HepG2 (cell line): ENCODE data around the gene PYGL. TPM values are rescaled to one million over a fixed set of nuclear protein-coding genes. Genes with fewer than 3 reads are reported as not detected.

Source experiments
- ADNP ChIP-seq: sonication (generic); formaldehyde crosslinking; IDR thresholded peaks from 2 replicates; pipeline ENCODE4 v1.4.0; 2020; ENCODE audit warnings: missing genetic modification reagents
- FLYWCH1 ChIP-seq: sonication (generic); formaldehyde crosslinking; IDR thresholded peaks from 2 replicates; pipeline ENCODE4 v1.8.1; 2023; ENCODE audit warnings: mild to moderate bottlenecking, missing genetic modification reagents
- PHF21A ChIP-seq: sonication (generic); formaldehyde crosslinking; IDR thresholded peaks from 2 replicates; pipeline ENCODE4 v1.5.0; 2020; ENCODE audit warnings: mild to moderate bottlenecking, missing genetic modification reagents
- SP2 ChIP-seq: sonication (generic); formaldehyde crosslinking; IDR thresholded peaks from 2 replicates; pipeline ENCODE4 v1.5.1; 2020; ENCODE audit warnings: mild to moderate bottlenecking, missing genetic modification reagents
- SYNCRIP ChIP-seq: fragments of 200-400 bp; formaldehyde crosslinking; IDR thresholded peaks from 2 replicates; pipeline ENCODE4 v1.6.1; 2018; ENCODE audit warnings: mild to moderate bottlenecking, low read depth, low read length; ENCODE audit not compliant: insufficient read depth
- ZBTB4 ChIP-seq: sonication (generic); formaldehyde crosslinking; IDR thresholded peaks from 2 replicates; pipeline ENCODE4 v1.4.0; 2020; ENCODE audit warnings: missing genetic modification reagents, mild to moderate bottlenecking, borderline replicate concordance
- ZC3H13 ChIP-seq: sonication (generic); formaldehyde crosslinking; IDR thresholded peaks from 2 replicates; pipeline ENCODE4 v1.8.1; 2023; ENCODE audit warnings: mild to moderate bottlenecking, missing genetic modification reagents, moderate library complexity
- ZNF142 ChIP-seq: sonication (generic); formaldehyde crosslinking; IDR thresholded peaks from 2 replicates; pipeline ENCODE4 v1.4.0; 2020; ENCODE audit warnings: missing genetic modification reagents
- ZNF431 ChIP-seq: sonication (generic); formaldehyde crosslinking; IDR thresholded peaks from 2 replicates; pipeline ENCODE4 v1.9.0; 2022; ENCODE audit warnings: missing genetic modification reagents, low read depth, mild to moderate bottlenecking, borderline replicate concordance
- ZNF597 ChIP-seq: sonication (generic); formaldehyde crosslinking; IDR thresholded peaks from 2 replicates; pipeline ENCODE4 v1.5.0; 2020; ENCODE audit warnings: missing genetic modification reagents
- ZNF619 ChIP-seq: sonication (generic); formaldehyde crosslinking; IDR thresholded peaks from 2 replicates; pipeline ENCODE4 v1.4.0; 2020; ENCODE audit warnings: mild to moderate bottlenecking, missing genetic modification reagents
- polyA plus RNA-seq, 8 experiments: library from polyadenylated mRNA; depleted of rRNA in 3 of 8; stranded (reverse) in 7 of 8; unstranded in 1 of 8; fragments of >200 nt; fragmentation: Illumina TruSeq in 4 of 8; extraction: Trizol in 4 of 8; gene quantifications; 2 replicates each; pipeline versions ENCODE4 v1.2.1 to v1.2.3, GENCODE V29; 2011 to 2016; ENCODE audit warnings: low read depth in 4 of 8, missing spikeins in 1 of 8, mixed read lengths in 1 of 8; ENCODE audit not compliant: insufficient read depth in 1 of 8
- total RNA-seq, 5 experiments: library from RNA; depleted of rRNA; stranded (reverse); fragments of >200 nt; fragmentation: Illumina TruSeq; extraction: Trizol; gene quantifications; 2 replicates each; pipeline ENCODE4 v1.2.3, GENCODE V29; 2016; ENCODE audit warnings: low read depth in 1 of 5
- TF ChIP-seq, protein P1 (sequence below): sonication (generic); formaldehyde crosslinking; IDR thresholded peaks from 2 replicates; pipeline ENCODE4 v1.5.1; 2020; ENCODE audit warnings: missing genetic modification reagents, mild to moderate bottlenecking, borderline replicate concordance
- TF ChIP-seq, protein P2 (sequence below): sonication (generic); formaldehyde crosslinking; IDR thresholded peaks from 2 replicates; pipeline ENCODE4 v1.9.0; 2022; ENCODE audit warnings: missing genetic modification reagents, mild to moderate bottlenecking, borderline replicate concordance
- TF ChIP-seq, protein P3 (sequence below): sonication (generic); formaldehyde crosslinking; IDR thresholded peaks from 2 replicates; pipeline ENCODE4 v1.4.0; 2020; ENCODE audit warnings: missing genetic modification reagents

The PYGL gene
- total and polyA plus RNA-seq, 2 of the 13 experiments (the other 11 are each of a cell fraction or from before 2014, with no cell fraction given), result 98.4 to 110 TPM

- TF ChIP-seq, protein P1, sequence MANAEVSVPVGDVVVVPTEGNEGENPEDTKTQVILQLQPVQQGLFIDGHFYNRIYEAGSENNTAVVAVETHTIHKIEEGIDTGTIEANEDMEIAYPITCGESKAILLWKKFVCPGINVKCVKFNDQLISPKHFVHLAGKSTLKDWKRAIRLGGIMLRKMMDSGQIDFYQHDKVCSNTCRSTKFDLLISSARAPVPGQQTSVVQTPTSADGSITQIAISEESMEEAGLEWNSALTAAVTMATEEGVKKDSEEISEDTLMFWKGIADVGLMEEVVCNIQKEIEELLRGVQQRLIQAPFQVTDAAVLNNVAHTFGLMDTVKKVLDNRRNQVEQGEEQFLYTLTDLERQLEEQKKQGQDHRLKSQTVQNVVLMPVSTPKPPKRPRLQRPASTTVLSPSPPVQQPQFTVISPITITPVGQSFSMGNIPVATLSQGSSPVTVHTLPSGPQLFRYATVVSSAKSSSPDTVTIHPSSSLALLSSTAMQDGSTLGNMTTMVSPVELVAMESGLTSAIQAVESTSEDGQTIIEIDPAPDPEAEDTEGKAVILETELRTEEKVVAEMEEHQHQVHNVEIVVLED (CRISPR knock-in tag), result no peak
- TF ChIP-seq ZNF431 (no peak), ADNP (CRISPR knock-in tag) (no peak), ZC3H13 (CRISPR knock-in tag) (peak; percentile 38; the same call in 1 of the 2 replicates), ZBTB4 (CRISPR knock-in tag) (no peak), ZNF142 (CRISPR knock-in tag) (0 out of 2 replicates have a peak, but pooled peaks have one; percentile 21), SYNCRIP (no peak), SP2 (CRISPR knock-in tag) (no peak), ZNF597 (no peak), ZNF619 (CRISPR knock-in tag) (no peak), FLYWCH1 (CRISPR knock-in tag) (no peak), PHF21A (CRISPR knock-in tag) (no peak)
- TF ChIP-seq, protein P2, sequence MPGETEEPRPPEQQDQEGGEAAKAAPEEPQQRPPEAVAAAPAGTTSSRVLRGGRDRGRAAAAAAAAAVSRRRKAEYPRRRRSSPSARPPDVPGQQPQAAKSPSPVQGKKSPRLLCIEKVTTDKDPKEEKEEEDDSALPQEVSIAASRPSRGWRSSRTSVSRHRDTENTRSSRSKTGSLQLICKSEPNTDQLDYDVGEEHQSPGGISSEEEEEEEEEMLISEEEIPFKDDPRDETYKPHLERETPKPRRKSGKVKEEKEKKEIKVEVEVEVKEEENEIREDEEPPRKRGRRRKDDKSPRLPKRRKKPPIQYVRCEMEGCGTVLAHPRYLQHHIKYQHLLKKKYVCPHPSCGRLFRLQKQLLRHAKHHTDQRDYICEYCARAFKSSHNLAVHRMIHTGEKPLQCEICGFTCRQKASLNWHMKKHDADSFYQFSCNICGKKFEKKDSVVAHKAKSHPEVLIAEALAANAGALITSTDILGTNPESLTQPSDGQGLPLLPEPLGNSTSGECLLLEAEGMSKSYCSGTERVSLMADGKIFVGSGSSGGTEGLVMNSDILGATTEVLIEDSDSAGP (CRISPR knock-in tag), result no peak
- TF ChIP-seq, protein P3, sequence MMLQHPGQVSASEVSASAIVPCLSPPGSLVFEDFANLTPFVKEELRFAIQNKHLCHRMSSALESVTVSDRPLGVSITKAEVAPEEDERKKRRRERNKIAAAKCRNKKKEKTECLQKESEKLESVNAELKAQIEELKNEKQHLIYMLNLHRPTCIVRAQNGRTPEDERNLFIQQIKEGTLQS (CRISPR knock-in tag), result no peak
Observed at GRCh38 chr14:50943261-50943942, 881 bp downstream of the PYGL start (continued).
